ENCODE results near the gene MPRIP.

- TF ChIP-seq POLR2AphosphoS5 (IDR thresholded peaks at IDR 0.05; ENCODE audit: low read depth, low read length) (no peak), SIN3A (IDR thresholded peaks at IDR 0.05; ENCODE audit: borderline replicate concordance, insufficient read depth, low read length) (no peak)
- TF ChIP-seq, protein P1, sequence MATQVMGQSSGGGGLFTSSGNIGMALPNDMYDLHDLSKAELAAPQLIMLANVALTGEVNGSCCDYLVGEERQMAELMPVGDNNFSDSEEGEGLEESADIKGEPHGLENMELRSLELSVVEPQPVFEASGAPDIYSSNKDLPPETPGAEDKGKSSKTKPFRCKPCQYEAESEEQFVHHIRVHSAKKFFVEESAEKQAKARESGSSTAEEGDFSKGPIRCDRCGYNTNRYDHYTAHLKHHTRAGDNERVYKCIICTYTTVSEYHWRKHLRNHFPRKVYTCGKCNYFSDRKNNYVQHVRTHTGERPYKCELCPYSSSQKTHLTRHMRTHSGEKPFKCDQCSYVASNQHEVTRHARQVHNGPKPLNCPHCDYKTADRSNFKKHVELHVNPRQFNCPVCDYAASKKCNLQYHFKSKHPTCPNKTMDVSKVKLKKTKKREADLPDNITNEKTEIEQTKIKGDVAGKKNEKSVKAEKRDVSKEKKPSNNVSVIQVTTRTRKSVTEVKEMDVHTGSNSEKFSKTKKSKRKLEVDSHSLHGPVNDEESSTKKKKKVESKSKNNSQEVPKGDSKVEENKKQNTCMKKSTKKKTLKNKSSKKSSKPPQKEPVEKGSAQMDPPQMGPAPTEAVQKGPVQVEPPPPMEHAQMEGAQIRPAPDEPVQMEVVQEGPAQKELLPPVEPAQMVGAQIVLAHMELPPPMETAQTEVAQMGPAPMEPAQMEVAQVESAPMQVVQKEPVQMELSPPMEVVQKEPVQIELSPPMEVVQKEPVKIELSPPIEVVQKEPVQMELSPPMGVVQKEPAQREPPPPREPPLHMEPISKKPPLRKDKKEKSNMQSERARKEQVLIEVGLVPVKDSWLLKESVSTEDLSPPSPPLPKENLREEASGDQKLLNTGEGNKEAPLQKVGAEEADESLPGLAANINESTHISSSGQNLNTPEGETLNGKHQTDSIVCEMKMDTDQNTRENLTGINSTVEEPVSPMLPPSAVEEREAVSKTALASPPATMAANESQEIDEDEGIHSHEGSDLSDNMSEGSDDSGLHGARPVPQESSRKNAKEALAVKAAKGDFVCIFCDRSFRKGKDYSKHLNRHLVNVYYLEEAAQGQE (IDR thresholded peaks at IDR 0.05; ENCODE audit: insufficient read depth in 1 of 2, low read depth in 2 of 2, low read length in 2 of 2) = no peak
Observed at GRCh38 chr17:17189559-17189958, 147.3 kb downstream of the MPRIP start.
